Ectodermal cell (in vitro differentiated cells): ENCODE results near the gene PPM1A.

Source experiments
- H3K27ac ChIP-seq: 2 replicates; pipeline ENCODE4 v1.7.0; 2013; ENCODE audit warnings: mild to moderate bottlenecking, low read depth, low read length; ENCODE audit not compliant: insufficient read depth, poor library complexity, severe bottlenecking
- H3K27me3 ChIP-seq: 2 replicates; pipeline ENCODE4 v1.7.0; 2013; ENCODE audit warnings: mild to moderate bottlenecking, low read length; ENCODE audit not compliant: insufficient read depth, control insufficient read depth, poor library complexity, severe bottlenecking
- H3K36me3 ChIP-seq: one replicate; pipeline ENCODE4 v1.7.0; 2013; ENCODE audit warnings: low read length; ENCODE audit not compliant: control insufficient read depth, insufficient read depth
- H3K4me1 ChIP-seq: one replicate; pipeline ENCODE4 v1.7.0; 2013; ENCODE audit warnings: low read length; ENCODE audit not compliant: control insufficient read depth, insufficient read depth
- H3K4me3 ChIP-seq: 2 replicates; pipeline ENCODE4 v1.7.0; 2013; ENCODE audit warnings: low read depth, low read length, control low read depth; ENCODE audit not compliant: insufficient read depth
- H3K9me3 ChIP-seq: 2 replicates; pipeline ENCODE4 v1.7.0; 2013; ENCODE audit warnings: mild to moderate bottlenecking, low read length, moderate library complexity; ENCODE audit not compliant: control insufficient read depth
- WGBS, 2 experiments: methylation state at CpG; one replicate each; pipeline ENCODE4 v1.1.7; 2013; ENCODE audit warnings: missing lambda C conversion rate in 2 of 2; 5-methylcytosine and 5-hydroxymethylcytosine counted together

The PPM1A gene

DNA sequence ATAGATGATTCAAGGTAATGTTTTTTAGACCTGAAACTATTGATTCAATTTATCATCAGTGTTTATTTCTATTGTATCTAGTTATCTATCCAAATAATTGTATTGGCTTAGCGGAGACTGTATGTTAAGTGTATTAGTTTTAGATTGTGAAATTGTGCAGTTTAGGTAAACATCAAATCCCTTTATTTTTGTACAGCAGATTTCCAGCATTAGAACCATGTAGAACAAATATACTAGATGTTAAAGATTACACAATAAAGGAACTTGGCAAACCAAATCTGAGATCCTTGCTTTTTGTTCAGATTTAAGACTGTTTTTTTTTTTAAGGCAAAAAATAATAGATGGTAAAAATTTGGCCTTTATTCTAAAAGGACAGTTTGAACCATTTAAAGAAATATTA is 39.3 kb downstream of the PPM1A start:
- H3K9me3 ChIP-seq, result no peaks in the 10 kb centered on the region
- H3K27ac ChIP-seq, result no peak overlapping the region
- peaks cover 15% of the 10 kb centered on the region for H3K36me3 ChIP-seq
- no peaks in the 10 kb centered on the region for H3K4me1 ChIP-seq
- no peaks in the 10 kb centered on the region for H3K27me3 ChIP-seq
- H3K4me3 ChIP-seq, result no peak overlapping the region
- no CpG with 5 or more reads among the region's 1 CpG for WGBS, 2 experiments

GRCh38 chr14:60294411-60295069 is 45.5 kb downstream of the PPM1A start:
- no peaks in the 10 kb centered on the region for H3K9me3 ChIP-seq
- no peak overlapping the region for H3K4me3 ChIP-seq
- WGBS, 2 experiments, result 100% methylated on average over 1 of the region's 3 CpGs
- no peak overlapping the region for H3K27ac ChIP-seq
- no peaks in the 10 kb centered on the region for H3K4me1 ChIP-seq
- no peaks in the 10 kb centered on the region for H3K27me3 ChIP-seq
- peaks cover 7% of the 10 kb centered on the region for H3K36me3 ChIP-seq

- H3K9me3 ChIP-seq, result no peaks in the 10 kb centered on the region
- H3K4me1 ChIP-seq, result no peaks in the 10 kb centered on the region
- no peaks in the 10 kb centered on the region for H3K27me3 ChIP-seq
- no peaks in the 10 kb centered on the region for H3K36me3 ChIP-seq
- H3K4me3 ChIP-seq, result no peak overlapping the region
- no peak overlapping the region for H3K27ac ChIP-seq
Measured at GRCh38 chr14:60300019-60300418, 51.0 kb downstream of the PPM1A start.

- 84 to 89% methylated on average over 5 of the region's 5 CpGs for WGBS, 2 experiments
- no peaks in the 10 kb centered on the region for H3K4me1 ChIP-seq
- no peaks in the 10 kb centered on the region for H3K27me3 ChIP-seq
- H3K36me3 ChIP-seq, result no peaks in the 10 kb centered on the region
- no peak overlapping the region for H3K4me3 ChIP-seq
- no peak overlapping the region for H3K27ac ChIP-seq
- no peaks in the 10 kb centered on the region for H3K9me3 ChIP-seq
Measured at GRCh38 chr14:60301685-60302084, 52.7 kb downstream of the PPM1A start.

- Histone ChIP-seq H3K9me3 (no peaks in the 10 kb centered on the region), H3K27me3 (no peaks in the 10 kb centered on the region), H3K4me3 (no peak overlapping the region), H3K4me1 (no peaks in the 10 kb centered on the region), H3K36me3 (no peaks in the 10 kb centered on the region), H3K27ac (no peak overlapping the region)
- 58 to 59% methylated on average over 1 of the region's 1 CpG for WGBS, 2 experiments
Measured at GRCh38 chr14:60302663-60303062, 53.6 kb downstream of the PPM1A start.

DNA sequence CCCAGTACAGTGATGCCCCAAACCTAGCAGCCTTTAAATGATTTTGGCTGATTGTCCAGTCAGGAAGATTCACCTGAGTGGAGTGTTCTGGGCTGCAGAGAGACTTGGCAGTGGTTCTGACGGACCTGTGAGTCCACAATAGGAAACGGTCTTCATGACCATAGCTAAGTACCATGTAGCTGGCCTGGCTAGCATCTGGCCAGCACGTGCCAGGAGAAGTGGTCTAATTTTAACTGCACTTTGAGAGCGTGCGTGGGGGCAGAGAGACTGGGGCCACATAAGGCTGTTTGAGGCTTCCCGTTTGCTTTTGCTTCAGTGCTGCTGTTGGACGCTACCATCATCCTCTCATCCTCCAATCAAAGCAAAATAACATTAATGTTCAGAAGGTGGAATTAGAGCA is 54.7 kb downstream of the PPM1A start:
- 93 to 94% methylated on average over 7 of the region's 7 CpGs for WGBS, 2 experiments
- Histone ChIP-seq H3K27me3 (no peaks in the 10 kb centered on the region), H3K9me3 (no peaks in the 10 kb centered on the region), H3K27ac (no peak overlapping the region), H3K36me3 (no peaks in the 10 kb centered on the region), H3K4me1 (no peaks in the 10 kb centered on the region), H3K4me3 (no peak overlapping the region)

DNA sequence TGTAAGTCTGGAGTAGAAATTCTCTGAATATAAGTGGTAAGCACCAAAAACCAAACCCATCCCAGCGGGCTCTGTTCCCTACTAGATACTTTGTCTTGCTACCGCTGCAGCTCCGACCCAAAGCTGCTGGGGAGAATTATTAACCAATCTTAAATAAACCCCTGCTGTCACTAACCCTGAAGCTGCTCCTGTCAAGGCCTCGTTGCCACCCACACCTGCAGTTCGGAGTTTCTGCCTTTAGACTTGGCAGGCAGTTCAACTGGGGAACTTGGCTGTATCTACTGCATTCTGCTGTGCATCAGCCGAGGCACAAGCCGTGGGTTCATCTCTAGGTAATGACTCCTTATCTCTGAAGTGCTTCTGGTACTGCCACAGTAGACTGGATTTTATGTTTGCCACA is 55.5 kb downstream of the PPM1A start:
- Histone ChIP-seq H3K36me3 (no peaks in the 10 kb centered on the region), H3K27ac (no peak overlapping the region), H3K4me3 (no peak overlapping the region), H3K9me3 (no peaks in the 10 kb centered on the region), H3K27me3 (no peaks in the 10 kb centered on the region), H3K4me1 (no peaks in the 10 kb centered on the region)
- WGBS, 2 experiments, result 86 to 89% methylated on average over 7 of the region's 7 CpGs

GRCh38 chr14:60309867-60310552 is 61.0 kb downstream of the PPM1A start:
- H3K27ac ChIP-seq, result no peak overlapping the region
- H3K27me3 ChIP-seq, result peaks cover 2% of the 10 kb centered on the region
- H3K36me3 ChIP-seq, result no peaks in the 10 kb centered on the region
- no peaks in the 10 kb centered on the region for H3K4me1 ChIP-seq
- no peak overlapping the region for H3K4me3 ChIP-seq
- 91 to 95% methylated on average over 3 of the region's 3 CpGs for WGBS, 2 experiments
- no peaks in the 10 kb centered on the region for H3K9me3 ChIP-seq

DNA sequence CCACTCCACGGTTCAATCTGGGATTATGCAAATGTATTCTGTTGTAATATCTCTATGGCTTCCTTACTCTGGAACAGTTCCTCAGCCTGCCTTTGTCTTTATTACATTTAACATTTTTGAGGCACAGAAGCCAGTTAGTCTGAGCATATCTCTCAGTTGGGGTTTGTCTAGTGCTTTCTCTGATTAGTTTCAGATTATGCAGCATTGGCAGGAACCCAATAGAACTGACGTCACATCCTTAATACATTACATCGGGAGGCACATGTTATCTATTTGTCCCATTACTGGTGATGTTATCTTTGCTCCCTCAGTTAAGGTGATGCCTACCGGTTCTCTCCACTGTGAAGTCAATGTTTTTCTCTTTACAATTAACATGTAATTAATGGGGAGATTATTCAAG is 62.4 kb downstream of the PPM1A start:
- no peak overlapping the region for H3K4me3 ChIP-seq
- H3K27me3 ChIP-seq, result peaks cover 3% of the 10 kb centered on the region
- 87 to 94% methylated on average over 3 of the region's 4 CpGs for WGBS, 2 experiments
- no peaks in the 10 kb centered on the region for H3K9me3 ChIP-seq
- H3K27ac ChIP-seq, result no peak overlapping the region
- H3K4me1 ChIP-seq, result peaks cover 4% of the 10 kb centered on the region
- H3K36me3 ChIP-seq, result no peaks in the 10 kb centered on the region

GRCh38 chr14:60313093-60313492 is 64.1 kb downstream of the PPM1A start:
- H3K4me3 ChIP-seq, result no peak overlapping the region
- peaks cover 3% of the 10 kb centered on the region for H3K27me3 ChIP-seq
- H3K36me3 ChIP-seq, result no peaks in the 10 kb centered on the region
- H3K4me1 ChIP-seq, result peaks cover 4% of the 10 kb centered on the region
- 74 to 78% methylated on average over 6 of the region's 6 CpGs for WGBS, 2 experiments
- H3K9me3 ChIP-seq, result no peaks in the 10 kb centered on the region
- no peak overlapping the region for H3K27ac ChIP-seq
